Transverse colon (tissue), 3 donors: ENCODE results near the gene CLSTN2.

ENCODE experiments used
- CTCF ChIP-seq, 5 experiments: fragments of 200-600 bp in 3 of 5; fragments of 450-650 bp in 2 of 5; sonication (generic) in 3 of 5; IDR thresholded peaks; 1 replicate in 2 of 5; 2 replicates in 3 of 5; pipeline ENCODE4 v1.5.1; 2016 to 2017; ENCODE audit warnings: antibody characterized with exemption in 5 of 5, inconsistent platforms in 3 of 5, mild to moderate bottlenecking in 2 of 5, moderate library complexity in 1 of 5
- POLR2A ChIP-seq: fragments of 450-650 bp; IDR thresholded peaks from one replicate; pipeline ENCODE4 v1.6.1; 2016; ENCODE audit warnings: antibody characterized with exemption, mild to moderate bottlenecking, moderate library complexity

DNA sequence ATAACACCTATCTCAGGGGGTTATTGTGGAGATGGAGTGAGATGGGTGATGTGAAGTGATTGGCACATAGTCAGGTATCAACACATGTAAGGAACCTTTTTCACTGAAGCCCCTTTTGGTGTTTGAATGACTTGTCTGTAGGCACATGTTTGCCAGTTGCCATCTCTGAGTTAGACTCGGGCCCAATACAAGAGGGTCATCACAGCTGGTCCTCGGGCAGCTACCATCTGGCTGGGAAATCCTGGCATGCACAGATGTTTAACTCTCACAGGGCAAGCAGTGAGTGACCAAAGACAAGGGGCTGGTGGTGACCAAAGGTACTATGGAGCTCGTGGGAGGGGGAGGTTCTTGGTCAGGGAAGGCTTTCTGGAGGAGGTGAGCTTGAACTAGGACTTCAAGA, 118.8 kb downstream of the CLSTN2 start:
- TF ChIP-seq CTCF (IDR thresholded peaks at IDR 0.05) (no peak), POLR2A (no peak)
